Measurements from ENCODE around the gene TSR1. TPM values are rescaled to one million over a fixed set of nuclear protein-coding genes. Genes with fewer than 3 reads are reported as not detected.

TSR1 gene
- total and polyA plus RNA-seq, 7 donors = 6.7 to 56.3 (median 21.9) TPM

DNA sequence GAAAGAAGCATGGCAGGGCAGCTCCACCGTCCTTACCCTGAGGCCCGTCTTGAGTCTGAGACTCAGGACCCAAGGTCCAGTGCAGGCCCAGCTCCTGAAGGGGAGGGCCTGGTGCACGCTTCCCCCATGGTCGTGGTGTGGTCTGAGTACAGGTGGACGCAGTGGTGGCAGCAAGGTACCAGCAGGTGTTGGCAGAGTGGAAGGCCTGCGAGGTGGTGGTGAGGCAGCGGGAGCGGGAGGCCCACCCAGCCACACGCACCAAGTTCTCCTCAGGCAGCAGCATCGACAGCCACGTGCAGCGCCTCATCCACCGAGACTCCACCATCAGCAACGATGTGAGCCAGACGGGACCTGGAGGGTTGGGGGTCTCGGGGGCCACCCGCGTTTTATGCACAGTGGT is 36.9 kb upstream of the TSR1 start:
- no peak overlapping the region for H3K27ac ChIP-seq
- peaks cover 0 to 17% (median 13%) of the 10 kb centered on the region in 4 donors for H3K4me1 ChIP-seq
- no peak overlapping the region for H3K4me3 ChIP-seq
- no peaks in the 10 kb centered on the region for H3K27me3 ChIP-seq
- no peak for TF ChIP-seq POLR2AphosphoS5 (IDR thresholded peaks at IDR 0.05)
- no peak for TF ChIP-seq EP300 (IDR thresholded peaks at IDR 0.05)
- TF ChIP-seq, protein P1, sequence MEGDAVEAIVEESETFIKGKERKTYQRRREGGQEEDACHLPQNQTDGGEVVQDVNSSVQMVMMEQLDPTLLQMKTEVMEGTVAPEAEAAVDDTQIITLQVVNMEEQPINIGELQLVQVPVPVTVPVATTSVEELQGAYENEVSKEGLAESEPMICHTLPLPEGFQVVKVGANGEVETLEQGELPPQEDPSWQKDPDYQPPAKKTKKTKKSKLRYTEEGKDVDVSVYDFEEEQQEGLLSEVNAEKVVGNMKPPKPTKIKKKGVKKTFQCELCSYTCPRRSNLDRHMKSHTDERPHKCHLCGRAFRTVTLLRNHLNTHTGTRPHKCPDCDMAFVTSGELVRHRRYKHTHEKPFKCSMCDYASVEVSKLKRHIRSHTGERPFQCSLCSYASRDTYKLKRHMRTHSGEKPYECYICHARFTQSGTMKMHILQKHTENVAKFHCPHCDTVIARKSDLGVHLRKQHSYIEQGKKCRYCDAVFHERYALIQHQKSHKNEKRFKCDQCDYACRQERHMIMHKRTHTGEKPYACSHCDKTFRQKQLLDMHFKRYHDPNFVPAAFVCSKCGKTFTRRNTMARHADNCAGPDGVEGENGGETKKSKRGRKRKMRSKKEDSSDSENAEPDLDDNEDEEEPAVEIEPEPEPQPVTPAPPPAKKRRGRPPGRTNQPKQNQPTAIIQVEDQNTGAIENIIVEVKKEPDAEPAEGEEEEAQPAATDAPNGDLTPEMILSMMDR (IDR thresholded peaks at IDR 0.05) = no peak
- TF ChIP-seq POLR2A (IDR thresholded peaks at IDR 0.05) = no peak
- 95 to 96% methylated on average over 18 of the region's 18 CpGs for WGBS, 2 donors
- no peak for DNase-seq
- H3K36me3 ChIP-seq = peaks cover 18 to 64% (median 28%) of the 10 kb centered on the region in 4 donors
- H3K9me3 ChIP-seq = no peaks in the 10 kb centered on the region
- intact Hi-C loops (cut with DNase I) = no loop called here

DNA sequence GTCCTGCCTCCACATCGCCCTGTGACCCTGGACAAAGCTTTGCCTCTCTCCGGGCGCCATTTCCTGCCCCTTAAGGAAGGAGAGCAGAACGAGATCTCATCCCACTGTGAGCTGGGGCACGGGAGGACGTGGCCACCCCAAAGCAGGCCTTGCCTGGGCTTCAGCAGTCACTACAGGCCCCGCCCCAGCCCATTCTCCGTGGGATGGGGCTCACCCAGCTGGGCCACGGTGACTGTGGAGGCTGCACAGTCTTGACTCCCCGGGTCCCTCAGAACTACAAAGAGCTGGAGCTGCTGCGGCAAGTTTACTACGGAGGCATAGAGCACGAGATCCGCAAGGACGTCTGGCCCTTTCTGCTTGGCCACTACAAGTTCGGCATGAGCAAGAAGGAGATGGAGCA is 36.4 kb upstream of the TSR1 start:
- intact Hi-C loops (cut with DNase I) = no loop called here
- TF ChIP-seq EP300 (IDR thresholded peaks at IDR 0.05) (no peak), POLR2A (IDR thresholded peaks at IDR 0.05) (no peak), POLR2AphosphoS5 (IDR thresholded peaks at IDR 0.05) (no peak)
- TF ChIP-seq, protein P1 (IDR thresholded peaks at IDR 0.05) = no peak

DNA sequence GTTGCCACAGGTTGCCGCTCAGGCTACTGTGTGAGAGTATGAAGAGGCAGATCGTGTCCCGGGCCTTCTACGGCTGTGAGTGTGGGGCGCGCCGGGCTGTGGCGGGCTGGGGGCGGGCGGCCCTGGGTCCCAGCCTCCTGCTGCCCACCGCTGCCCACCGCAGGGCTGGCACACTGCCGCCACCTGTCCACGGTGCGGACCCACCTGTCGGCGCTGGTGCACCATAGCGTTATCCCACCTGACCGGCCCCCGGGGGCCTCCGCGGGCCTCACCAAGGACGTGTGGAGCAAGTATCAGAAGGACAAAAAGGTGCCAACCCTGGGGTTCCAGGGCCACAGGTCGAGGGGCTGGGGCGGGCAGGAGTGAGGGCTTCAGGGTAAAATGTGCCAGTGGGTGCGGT is 35.9 kb upstream of the TSR1 start:
- peaks cover 11 to 55% (median 24%) of the 10 kb centered on the region in 4 donors for H3K36me3 ChIP-seq
- H3K4me1 ChIP-seq = peaks cover 0 to 27% (median 20%) of the 10 kb centered on the region in 4 donors
- H3K27ac ChIP-seq = no peak overlapping the region
- no peaks in the 10 kb centered on the region for H3K9me3 ChIP-seq
- no peak overlapping the region for H3K4me3 ChIP-seq
- intact Hi-C loops (cut with DNase I) = no loop called here
- WGBS, 2 donors = 96% methylated on average over 26 of the region's 26 CpGs
- no peak for DNase-seq
- no peak for TF ChIP-seq EP300 (IDR thresholded peaks at IDR 0.05)
- TF ChIP-seq, protein P1 (IDR thresholded peaks at IDR 0.05) = no peak
- no peak for TF ChIP-seq POLR2AphosphoS5 (IDR thresholded peaks at IDR 0.05)
- no peak for TF ChIP-seq POLR2A (IDR thresholded peaks at IDR 0.05)
- no peaks in the 10 kb centered on the region for H3K27me3 ChIP-seq

More for the DNA sequence above, 36.4 kb upstream of the TSR1 start:
- no peak overlapping the region for H3K4me3 ChIP-seq
- H3K4me1 ChIP-seq = peaks cover 0 to 22% (median 17%) of the 10 kb centered on the region in 4 donors
- peaks cover 14 to 59% (median 25%) of the 10 kb centered on the region in 4 donors for H3K36me3 ChIP-seq
- no peak overlapping the region for H3K27ac ChIP-seq
- no peak for DNase-seq
- no peaks in the 10 kb centered on the region for H3K9me3 ChIP-seq
- 91 to 93% methylated on average over 16 of the region's 16 CpGs for WGBS, 2 donors
- H3K27me3 ChIP-seq = no peaks in the 10 kb centered on the region

DNA sequence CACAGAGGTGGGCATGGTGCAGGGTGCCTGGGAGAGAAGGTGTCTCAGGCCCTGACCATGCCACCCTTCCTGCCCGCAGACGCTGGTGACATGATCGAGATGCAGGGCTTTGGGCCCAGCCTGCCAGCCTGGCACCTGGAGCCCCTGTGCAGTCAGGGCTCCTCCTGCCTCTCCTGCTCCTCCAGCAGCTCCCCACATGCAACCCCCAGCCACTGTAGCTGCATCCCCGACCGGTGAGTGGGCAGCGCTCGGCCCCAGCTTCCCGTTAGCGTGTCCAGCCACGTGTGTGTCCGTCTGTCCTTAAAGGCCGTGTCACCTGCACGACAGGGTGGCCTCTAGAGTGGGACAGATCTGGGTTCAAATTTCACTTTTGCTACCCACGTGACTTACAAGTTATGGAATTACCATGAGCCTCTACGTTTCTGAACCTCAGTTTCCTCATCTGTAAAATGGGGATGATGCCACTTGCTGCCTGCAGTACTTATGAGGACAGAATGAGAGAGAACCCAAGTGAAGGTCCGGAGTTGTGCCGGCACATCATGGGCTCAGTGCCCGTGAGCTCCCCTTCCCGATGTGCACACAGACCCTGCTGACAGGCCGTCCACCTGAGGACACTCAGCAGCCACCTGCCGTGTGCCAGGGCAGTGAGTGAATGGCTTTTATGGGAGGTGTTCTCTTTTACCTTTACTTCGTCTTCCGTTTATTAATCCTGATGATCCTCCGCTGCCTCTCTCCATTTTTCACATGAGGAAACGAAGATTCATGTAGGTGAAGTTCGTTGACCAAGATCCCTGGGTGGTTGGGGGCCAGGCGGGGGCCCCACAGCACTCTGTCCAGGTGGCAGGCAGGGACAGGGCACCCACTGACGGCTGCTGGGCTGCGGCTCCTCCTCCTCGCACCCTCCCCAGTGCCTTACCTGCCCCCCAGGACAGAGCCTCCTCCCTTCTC is 35.2 kb upstream of the TSR1 start:
- WGBS, 2 donors = 94 to 95% methylated on average over 30 of the region's 30 CpGs
- TF ChIP-seq POLR2AphosphoS5 (IDR thresholded peaks at IDR 0.05) (no peak), EP300 (IDR thresholded peaks at IDR 0.05) (no peak), POLR2A (IDR thresholded peaks at IDR 0.05) (no peak)
- TF ChIP-seq, protein P1 (IDR thresholded peaks at IDR 0.05) = no peak
- Histone ChIP-seq H3K27me3 (no peaks in the 10 kb centered on the region), H3K9me3 (no peaks in the 10 kb centered on the region), H3K36me3 (peaks cover 11 to 51% (median 22%) of the 10 kb centered on the region in 4 donors), H3K27ac (no peak overlapping the region), H3K4me3 (no peak overlapping the region), H3K4me1 (peaks cover 0 to 34% (median 20%) of the 10 kb centered on the region in 4 donors)
- no peak for DNase-seq
- intact Hi-C loops (cut with DNase I) = no loop called here

Data from sigmoid colon (tissue), 7 donors.